ENCODE data around the gene GPHN.

Gene GPHN

GRCh38 chr14:66975251-66975650, 467.3 kb downstream of the GPHN start:
- DNase-seq = no peak

GRCh38 chr14:66979101-66979974, 471.4 kb downstream of the GPHN start:
- no peak for DNase-seq

GRCh38 chr14:66982247-66982646, 474.3 kb downstream of the GPHN start:
- DNase-seq = no peak

GRCh38 chr14:66992776-66993175, 484.8 kb downstream of the GPHN start:
- no peak for DNase-seq

GRCh38 chr14:66993512-66993911, 485.6 kb downstream of the GPHN start:
- DNase-seq = no peak

- no peak for DNase-seq
Measured at GRCh38 chr14:66998013-66998412, 490.1 kb downstream of the GPHN start.

GRCh38 chr14:66999978-67000377, 492.0 kb downstream of the GPHN start:
- DNase-seq = no peak

GRCh38 chr14:67002994-67003753, 495.2 kb downstream of the GPHN start:
- no peak for DNase-seq

- no peak for DNase-seq
Measured at GRCh38 chr14:67004521-67004920, 496.6 kb downstream of the GPHN start.

- no peak for DNase-seq
Measured at GRCh38 chr14:67010602-67011001, 502.7 kb downstream of the GPHN start.

GRCh38 chr14:67016856-67017255, 508.9 kb downstream of the GPHN start:
- DNase-seq = no peak

GRCh38 chr14:67018720-67019119, 510.8 kb downstream of the GPHN start:
- DNase-seq = no peak

GRCh38 chr14:67019796-67020195, 511.8 kb downstream of the GPHN start:
- DNase-seq = no peak

GRCh38 chr14:67031920-67032774, 524.2 kb downstream of the GPHN start:
- DNase-seq = no peak

GRCh38 chr14:67045440-67045839, 537.5 kb downstream of the GPHN start:
- DNase-seq = no peak

GRCh38 chr14:67050896-67051295, 542.9 kb downstream of the GPHN start:
- DNase-seq = no peak

- DNase-seq = no peak
Measured at GRCh38 chr14:67056684-67057083, 548.7 kb downstream of the GPHN start.

GRCh38 chr14:67059596-67059995, 551.6 kb downstream of the GPHN start:
- no peak for DNase-seq

- DNase-seq = no peak
Measured at GRCh38 chr14:67060546-67060945, 552.6 kb downstream of the GPHN start.

- DNase-seq = peak; percentile 71 to 88
Measured at GRCh38 chr14:67067070-67067814, 559.3 kb downstream of the GPHN start.

- no peak for DNase-seq
Measured at GRCh38 chr14:67068251-67068650, 560.3 kb downstream of the GPHN start.

GRCh38 chr14:67071506-67071905, 563.6 kb downstream of the GPHN start:
- no peak for DNase-seq

Measured in SHP77 (cell line).